Amniotic stem cell (primary cell): Measurements from ENCODE around the gene LMF2.

Experiments
- DNase-seq: peaks from one replicate; lab custom pipeline; 2025; lab: John Stamatoyannopoulos, UW

LMF2 gene

DNA sequence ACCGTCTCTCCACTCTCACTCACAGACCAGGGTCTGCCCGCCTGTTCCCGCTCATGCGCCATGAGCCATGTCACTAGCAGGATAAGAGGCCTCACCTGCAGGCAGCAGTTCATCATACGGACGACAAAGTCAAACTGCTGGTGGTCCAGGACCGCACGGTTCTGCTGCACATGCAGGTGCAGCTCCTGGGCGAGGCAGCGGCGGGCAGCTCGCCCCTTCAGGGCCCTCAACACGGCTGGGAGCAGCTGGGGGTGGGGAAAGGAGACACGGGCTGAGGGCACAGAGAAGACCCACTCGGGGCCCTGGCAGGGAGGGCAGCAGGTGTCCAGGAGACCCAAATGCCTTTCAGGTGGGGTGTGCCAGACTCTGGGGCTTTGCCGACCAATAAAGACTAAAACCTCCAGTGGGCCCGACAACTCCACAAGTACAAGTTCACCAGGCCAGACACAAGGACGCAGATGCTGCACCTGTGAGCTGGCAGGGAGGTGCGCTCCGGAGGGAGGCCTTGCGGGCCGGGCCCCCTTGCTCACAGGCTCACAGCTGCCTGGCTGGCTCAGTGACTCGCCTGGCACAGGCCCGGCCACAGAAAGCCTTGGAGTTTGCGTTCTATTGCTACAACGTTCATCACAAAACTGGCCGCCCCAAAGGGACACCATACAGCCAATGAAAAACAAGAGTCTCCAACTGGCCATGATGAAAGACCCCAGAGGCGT lies 44.2 kb downstream of the LMF2 start:
- no peak for DNase-seq

DNA sequence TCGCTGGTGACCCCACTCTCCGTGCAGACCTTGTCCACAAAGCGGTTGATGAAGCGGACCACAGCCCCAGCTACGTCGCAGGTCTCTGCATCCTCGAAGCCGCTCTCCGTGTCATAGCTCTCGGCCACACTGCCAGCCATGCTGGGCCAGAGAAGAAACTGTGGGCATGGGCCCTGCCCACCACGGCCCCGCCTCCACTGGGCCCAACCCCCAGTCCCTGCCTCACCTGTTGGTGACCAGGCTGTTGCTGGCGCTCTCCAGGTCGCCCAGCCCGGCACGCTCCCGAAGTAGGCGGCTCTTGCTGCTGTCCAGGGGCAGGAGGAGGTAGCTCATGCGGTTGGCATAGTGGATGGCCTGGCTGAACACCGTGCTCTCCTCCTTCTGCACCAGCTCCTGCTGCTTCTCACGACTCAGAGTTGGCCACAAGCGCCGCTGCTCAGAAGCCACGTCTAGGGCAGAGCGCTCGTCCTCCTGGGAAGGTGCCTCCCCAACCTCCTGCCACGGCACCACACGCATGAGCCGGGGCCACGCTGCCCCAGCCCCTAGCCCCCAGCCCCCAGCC lies 45.4 kb downstream of the LMF2 start:
- DNase-seq, result no peak

DNA sequence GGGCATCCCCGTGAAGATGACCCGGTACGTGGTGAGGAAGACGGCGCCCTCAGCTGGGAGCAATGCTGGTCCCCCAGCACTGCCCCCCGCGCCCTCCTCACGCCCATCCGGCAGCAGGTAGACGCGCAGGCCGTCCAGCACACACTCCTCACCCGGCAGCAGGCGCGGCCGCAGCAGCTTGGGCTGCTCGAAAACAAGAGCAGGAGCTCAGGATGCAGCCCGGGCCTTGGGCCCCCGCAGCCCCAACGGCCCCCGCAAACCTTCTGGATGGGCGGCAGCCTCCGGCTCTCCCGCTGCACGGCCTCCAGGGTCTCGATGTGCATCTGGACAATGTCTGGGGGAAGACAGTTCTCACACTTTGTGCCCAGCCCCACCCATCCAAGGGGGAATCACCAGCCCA lies 46.0 kb downstream of the LMF2 start:
- DNase-seq, result no peak

DNA sequence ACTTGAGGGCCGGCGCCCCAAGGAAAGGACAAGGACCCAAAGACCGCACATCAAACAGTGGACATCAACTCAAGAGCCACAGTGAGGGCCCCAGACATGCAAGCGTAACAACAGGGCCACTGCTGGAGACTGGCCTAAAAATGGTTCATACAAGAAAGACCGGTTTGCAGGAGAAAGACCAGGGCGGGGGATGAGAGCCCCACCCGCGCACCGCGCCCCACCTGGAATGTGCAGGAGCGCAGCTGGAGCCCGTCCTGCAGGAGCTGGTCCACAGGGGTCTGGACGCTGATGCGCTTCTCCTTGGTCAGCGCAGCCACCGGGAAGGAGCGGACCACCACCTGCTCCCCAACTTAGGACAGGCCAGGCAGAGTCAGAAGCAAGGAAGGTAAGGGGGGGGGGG lies 46.6 kb downstream of the LMF2 start:
- DNase-seq, result no peak

DNA sequence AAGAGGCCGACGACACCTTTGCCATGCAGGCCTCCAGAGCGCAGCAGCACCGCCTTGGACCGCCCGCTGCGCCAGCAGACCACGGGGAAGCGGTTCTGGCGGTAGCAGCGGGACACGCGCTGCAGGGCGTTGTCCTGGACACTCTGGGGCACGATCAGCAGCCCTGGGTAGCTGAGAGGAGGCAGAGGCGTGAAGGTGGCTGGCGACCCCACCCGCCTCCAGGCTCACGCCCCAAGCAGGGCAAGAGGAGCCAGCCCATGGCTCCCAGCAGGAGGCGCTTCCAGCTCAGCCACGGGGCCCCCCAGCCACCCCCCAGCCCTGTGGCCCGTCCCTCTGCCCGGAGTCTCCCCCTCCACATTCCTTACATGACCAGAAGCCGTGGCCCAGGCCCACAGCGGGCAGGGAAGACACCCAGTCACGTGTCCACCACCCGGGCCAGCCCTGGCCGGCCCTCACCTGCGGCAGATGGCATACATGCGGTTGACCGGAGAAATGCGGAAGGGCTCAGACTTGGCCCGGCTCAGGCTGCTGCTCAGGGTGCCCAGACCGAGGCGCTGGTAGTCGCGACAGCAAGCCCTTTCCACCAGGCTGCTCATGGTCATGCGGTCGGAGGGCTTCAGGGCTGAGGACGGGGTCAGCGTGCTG lies 47.9 kb downstream of the LMF2 start:
- no peak for DNase-seq

DNA sequence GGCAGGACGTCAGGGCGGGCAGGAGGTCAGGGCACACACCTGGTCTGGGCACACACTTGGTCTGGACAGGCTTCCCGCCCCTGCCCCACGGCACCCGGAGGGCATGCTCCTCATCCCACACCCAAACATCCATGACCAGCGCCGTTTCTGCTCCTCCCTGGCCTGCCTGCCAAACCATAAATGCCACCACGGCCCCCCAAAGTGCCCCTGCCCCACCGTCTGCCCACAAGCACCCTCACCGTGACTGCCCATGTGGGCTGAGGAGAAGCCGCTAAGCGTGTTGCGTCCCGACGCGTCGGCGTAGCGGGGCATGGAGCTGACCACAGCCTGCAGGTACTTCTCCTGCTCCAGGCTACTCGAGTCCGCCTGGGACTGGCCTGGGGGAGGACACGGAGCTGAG lies 48.5 kb downstream of the LMF2 start:
- DNase-seq, result no peak

DNA sequence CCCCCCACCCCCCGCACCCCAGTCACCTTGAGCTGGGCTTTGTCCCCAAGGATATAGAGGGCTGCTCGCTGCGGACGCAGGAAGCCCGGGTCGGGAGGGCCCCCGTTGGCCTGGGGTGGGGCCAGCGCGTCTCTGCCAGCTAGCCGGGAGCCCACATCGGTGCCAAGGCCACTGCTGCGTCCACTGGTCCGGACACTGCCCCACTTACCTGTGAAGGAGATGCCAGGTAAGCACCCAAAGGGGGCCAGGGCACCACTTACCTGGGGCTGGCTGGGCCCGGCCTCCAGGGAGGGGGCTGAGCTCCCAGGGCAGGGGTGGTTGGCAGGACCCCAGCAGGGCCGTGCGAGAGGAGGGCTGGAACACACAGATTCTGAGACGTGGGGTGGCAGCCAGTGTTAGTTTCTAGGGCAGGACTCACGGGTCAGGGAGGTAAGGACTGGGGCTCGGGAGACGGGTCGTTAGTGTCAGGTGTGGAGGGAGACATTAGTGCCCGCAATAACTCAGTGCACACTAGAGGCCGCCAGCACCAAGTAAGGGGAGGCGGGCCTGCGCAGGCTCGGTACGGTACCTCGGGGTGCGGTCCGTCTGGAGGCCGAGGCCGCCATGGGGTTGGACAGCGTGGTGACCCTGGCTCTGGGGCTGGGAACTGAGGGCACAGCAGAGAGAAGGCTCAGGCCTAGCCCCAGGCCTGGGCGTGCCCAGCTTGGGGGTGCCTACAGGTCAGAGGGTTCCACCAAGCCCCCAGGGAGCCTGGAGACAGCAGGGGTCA lies 50.9 kb downstream of the LMF2 start:
- no peak for DNase-seq

DNA sequence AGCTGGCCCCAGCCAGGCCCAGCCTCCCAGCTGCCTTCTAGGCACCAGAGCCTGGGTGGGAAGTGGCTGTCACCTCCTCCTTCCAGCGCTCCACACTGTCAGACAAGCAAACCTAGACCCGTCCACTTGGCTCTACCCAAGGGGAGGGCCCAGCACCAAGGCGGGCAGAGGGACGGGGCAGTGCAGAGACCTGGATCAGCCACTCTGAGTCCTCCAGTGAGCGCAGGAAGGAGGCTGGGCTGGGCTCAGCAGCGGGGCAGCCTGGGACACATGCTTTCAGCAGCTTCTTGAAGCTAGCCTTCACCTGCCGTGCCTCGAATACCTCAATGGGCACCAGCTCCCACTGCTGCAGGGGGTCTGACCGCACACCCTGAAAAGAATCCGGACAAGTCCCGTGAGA lies 51.5 kb downstream of the LMF2 start:
- DNase-seq, result no peak

DNA sequence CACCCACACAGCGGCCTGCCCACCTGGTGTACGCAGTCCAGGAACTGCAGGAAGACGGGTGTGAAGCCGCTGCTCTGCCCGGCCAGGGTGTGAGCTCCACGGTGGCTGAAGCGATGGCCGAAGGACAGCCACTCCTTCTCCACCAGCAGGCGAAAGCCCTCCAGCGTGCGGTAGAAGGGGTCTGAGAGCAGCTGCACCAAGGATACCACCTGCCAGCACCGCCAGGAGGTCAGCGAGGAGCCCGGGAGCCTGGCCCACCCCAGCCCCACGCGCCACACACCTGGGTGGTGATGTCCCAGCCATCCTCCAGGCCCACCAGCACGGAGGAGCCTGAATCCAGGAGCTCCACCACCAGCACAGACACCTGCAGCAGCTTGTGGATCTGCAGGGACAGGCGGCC lies 52.3 kb downstream of the LMF2 start:
- no peak for DNase-seq

DNA sequence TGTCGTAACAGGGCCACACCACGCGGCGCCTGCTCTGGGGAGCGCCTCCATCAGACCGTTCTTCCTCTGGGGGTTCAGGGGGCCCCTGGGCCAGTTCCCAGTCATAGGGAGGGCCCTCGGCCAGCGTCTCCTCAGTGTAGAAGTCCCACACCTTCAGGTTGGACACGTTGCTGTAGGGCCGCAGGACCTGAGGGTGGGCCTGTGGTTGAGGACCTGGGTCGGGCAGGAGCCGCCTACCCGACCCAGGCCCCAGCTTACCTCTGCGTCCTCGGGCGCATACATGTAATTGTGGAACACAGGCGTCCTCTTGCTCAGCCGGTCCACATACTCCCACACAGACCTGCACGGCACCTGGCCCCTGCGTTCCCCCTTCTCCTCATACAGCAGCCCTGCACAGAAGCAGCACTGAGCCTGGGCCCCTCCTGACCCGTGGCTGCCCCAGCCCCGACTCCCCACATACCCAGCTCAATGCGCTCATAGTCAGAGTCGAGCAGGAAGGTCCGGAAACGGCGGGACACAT lies 52.9 kb downstream of the LMF2 start:
- no peak for DNase-seq
